ENCODE measurements around the gene P3R3URF.

Gene P3R3URF

DNA sequence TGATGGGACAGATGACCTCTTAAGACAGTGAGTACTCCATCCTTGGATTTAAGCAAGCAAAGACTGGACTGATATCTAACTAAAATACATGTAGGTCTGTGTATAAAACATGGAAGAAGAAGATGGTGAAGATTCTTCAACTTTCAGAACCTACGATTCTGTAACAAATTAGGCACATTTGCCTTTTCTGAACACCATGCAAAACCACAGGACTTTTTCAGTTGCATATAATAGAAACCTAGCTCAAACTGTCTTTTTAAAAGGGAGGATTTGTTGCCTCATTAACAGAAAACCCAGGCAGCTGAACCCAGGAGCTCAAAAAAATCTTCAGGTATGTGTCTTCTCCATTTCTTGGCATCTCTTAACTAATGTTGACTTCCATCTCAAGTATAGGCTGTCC is 16.1 kb downstream of the P3R3URF start:
- Histone ChIP-seq H4K20me1 (ENCODE audit: low read depth, low read length) (no peaks in the 10 kb centered on the region), H3K9ac (ENCODE audit: low read length) (no peak overlapping the region), H3F3A (ENCODE audit: insufficient read depth) (no peaks in the 10 kb centered on the region), H3K36me3 (ENCODE audit: low read length) (no peaks in the 10 kb centered on the region), H3K79me2 (ENCODE audit: insufficient read depth, low read length) (no peaks in the 10 kb centered on the region), H3K27me3 (ENCODE audit: low read length) (no peaks in the 10 kb centered on the region), H3K9me2 (replicated peaks; ENCODE audit: insufficient read depth, low read length) (no peaks in the 10 kb centered on the region), H3K4me3 (ENCODE audit: insufficient read depth, low read length, poor library complexity, severe bottlenecking) (no peak overlapping the region), H2AFZ (ENCODE audit: low read depth, low read length, severe bottlenecking) (no peak overlapping the region), H3K4me2 (ENCODE audit: low read depth, low read length, poor library complexity, severe bottlenecking) (no peak overlapping the region), H3K9me3 (ENCODE audit: insufficient read depth, low read length) (no peaks in the 10 kb centered on the region), H3K27ac (ENCODE audit: low read depth, low read length) (no peak overlapping the region)
- TF ChIP-seq EZH2phosphoT487 (conservative IDR thresholded peaks at IDR 0.05; ENCODE audit: low read length) (no peak), CTCF (IDR thresholded peaks at IDR 0.05; ENCODE audit: insufficient read depth, low read length, poor library complexity, severe bottlenecking) (no peak)

DNA sequence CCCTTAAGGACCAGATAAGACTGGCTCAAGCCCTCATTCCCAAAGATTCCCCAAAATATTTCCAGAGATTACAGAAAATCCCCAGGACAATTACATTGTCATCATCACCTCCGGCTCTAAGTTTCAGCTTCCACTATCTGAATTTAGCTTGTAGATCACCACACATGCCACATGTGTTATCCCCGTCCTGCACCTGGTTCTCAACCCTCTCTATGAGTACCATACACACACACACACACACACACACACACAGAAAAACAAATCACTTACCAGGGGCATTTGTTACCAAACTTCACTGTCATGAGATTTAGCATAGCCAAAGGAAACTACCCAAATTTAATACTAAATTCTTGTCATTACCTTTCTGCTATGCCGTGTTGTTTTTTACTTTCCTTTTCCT is 16.8 kb downstream of the P3R3URF start:
- TF ChIP-seq EZH2phosphoT487 (conservative IDR thresholded peaks at IDR 0.05; ENCODE audit: low read length) (no peak), CTCF (IDR thresholded peaks at IDR 0.05; ENCODE audit: insufficient read depth, low read length, poor library complexity, severe bottlenecking) (no peak)
- Histone ChIP-seq H3K27ac (ENCODE audit: low read depth, low read length) (no peak overlapping the region), H3K9me2 (replicated peaks; ENCODE audit: insufficient read depth, low read length) (no peaks in the 10 kb centered on the region), H4K20me1 (ENCODE audit: low read depth, low read length) (no peaks in the 10 kb centered on the region), H3K36me3 (ENCODE audit: low read length) (no peaks in the 10 kb centered on the region), H3K27me3 (ENCODE audit: low read length) (no peaks in the 10 kb centered on the region), H3F3A (ENCODE audit: insufficient read depth) (no peaks in the 10 kb centered on the region), H2AFZ (ENCODE audit: low read depth, low read length, severe bottlenecking) (no peak overlapping the region), H3K9me3 (ENCODE audit: insufficient read depth, low read length) (no peaks in the 10 kb centered on the region), H3K9ac (ENCODE audit: low read length) (no peak overlapping the region), H3K4me3 (ENCODE audit: insufficient read depth, low read length, poor library complexity, severe bottlenecking) (no peak overlapping the region), H3K79me2 (ENCODE audit: insufficient read depth, low read length) (no peaks in the 10 kb centered on the region), H3K4me2 (ENCODE audit: low read depth, low read length, poor library complexity, severe bottlenecking) (no peak overlapping the region)

- Histone ChIP-seq H3K9me3 (ENCODE audit: insufficient read depth, low read length) (no peaks in the 10 kb centered on the region), H3K4me2 (ENCODE audit: low read depth, low read length, poor library complexity, severe bottlenecking) (no peak overlapping the region), H3K36me3 (ENCODE audit: low read length) (no peaks in the 10 kb centered on the region), H3K27ac (ENCODE audit: low read depth, low read length) (no peak overlapping the region), H3K4me3 (ENCODE audit: insufficient read depth, low read length, poor library complexity, severe bottlenecking) (no peak overlapping the region), H2AFZ (ENCODE audit: low read depth, low read length, severe bottlenecking) (no peak overlapping the region), H3K9ac (ENCODE audit: low read length) (no peak overlapping the region), H3K27me3 (ENCODE audit: low read length) (no peaks in the 10 kb centered on the region), H3K79me2 (ENCODE audit: insufficient read depth, low read length) (no peaks in the 10 kb centered on the region), H4K20me1 (ENCODE audit: low read depth, low read length) (no peaks in the 10 kb centered on the region), H3F3A (ENCODE audit: insufficient read depth) (no peaks in the 10 kb centered on the region), H3K9me2 (replicated peaks; ENCODE audit: insufficient read depth, low read length) (no peaks in the 10 kb centered on the region)
- TF ChIP-seq CTCF (IDR thresholded peaks at IDR 0.05; ENCODE audit: insufficient read depth, low read length, poor library complexity, severe bottlenecking) (no peak), EZH2phosphoT487 (conservative IDR thresholded peaks at IDR 0.05; ENCODE audit: low read length) (no peak)
Measured at GRCh38 chr1:46158312-46159281, 17.7 kb downstream of the P3R3URF start.
